Measurements from ENCODE around the gene ATG10. TPM values are rescaled to one million over a fixed set of nuclear protein-coding genes. Genes with fewer than 3 reads are reported as not detected.

ATG10 gene
- total RNA-seq, 1 experiment from 2014 or later = 7.6 TPM

DNA sequence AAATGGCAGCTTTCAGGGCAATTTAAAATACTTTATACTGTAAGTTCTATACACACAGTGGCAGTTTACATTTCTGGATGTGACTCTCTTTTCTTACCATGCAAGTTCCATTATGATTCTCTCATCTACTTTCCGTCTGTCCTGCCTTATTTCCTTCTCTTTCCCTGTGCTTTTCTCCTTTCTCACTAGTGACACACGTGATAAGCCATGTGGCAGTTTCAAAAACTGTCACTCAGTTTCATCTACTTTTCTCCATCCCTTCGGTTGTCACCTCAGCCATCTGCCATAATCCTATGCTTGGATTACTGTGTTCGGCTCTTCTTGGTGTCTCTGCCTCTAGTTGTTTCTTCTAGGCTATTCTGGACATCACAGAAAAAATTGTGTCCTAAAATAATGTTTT is 46.8 kb upstream of the ATG10 start:
- Histone ChIP-seq H3K4ac (ENCODE audit: low read depth, low read length) (no peak overlapping the region), H3K79me1 (ENCODE audit: insufficient read depth, low read depth, low read length, poor library complexity, severe bottlenecking) (no peaks in the 10 kb centered on the region), H2AK5ac (ENCODE audit: insufficient read length, low read length) (no peak overlapping the region), H3K23me2 (ENCODE audit: insufficient read length, low read depth, low read length, poor library complexity, severe bottlenecking) (no peaks in the 10 kb centered on the region), H2BK120ac (ENCODE audit: low read depth, low read length, poor library complexity, severe bottlenecking) (no peak overlapping the region), H4K5ac (ENCODE audit: insufficient read length, low read depth, low read length) (no peak overlapping the region), H3K4me2 (ENCODE audit: insufficient read depth, insufficient read length, low read length) (no peak overlapping the region), H3K56ac (ENCODE audit: insufficient read length, low read depth, low read length) (no peak overlapping the region), H2BK15ac (ENCODE audit: low read depth, low read length) (no peak overlapping the region), H2AFZ (ENCODE audit: low read length) (no peak overlapping the region), H3K27ac (ENCODE audit: insufficient read length, low read depth, low read length) (no peak overlapping the region), H3K18ac (ENCODE audit: insufficient read length, low read depth, low read length) (no peak overlapping the region), H3K9ac (ENCODE audit: extremely low read depth, insufficient read length, low read length) (no peak overlapping the region), H3K14ac (ENCODE audit: insufficient read depth, low read length) (no peak overlapping the region), H3T11ph (ENCODE audit: low read length) (no peak overlapping the region), H4K8ac (replicated peaks; ENCODE audit: insufficient read length, low read depth, low read length) (no peak overlapping the region), H4K20me1 (ENCODE audit: control insufficient read depth, insufficient read depth, insufficient read length) (no peaks in the 10 kb centered on the region), H2BK20ac (ENCODE audit: low read depth, low read length, poor library complexity, severe bottlenecking) (no peak overlapping the region), H3K4me1 (ENCODE audit: insufficient read depth, low read length) (no peaks in the 10 kb centered on the region), H3K27me3 (ENCODE audit: insufficient read depth, low read length) (no peaks in the 10 kb centered on the region), H4K91ac (ENCODE audit: insufficient read length, low read depth, low read length) (no peak overlapping the region), H2BK12ac (ENCODE audit: insufficient read length, low read depth, low read length) (no peak overlapping the region), H3K79me2 (ENCODE audit: insufficient read depth, low read length) (no peaks in the 10 kb centered on the region), H3K9me3 (ENCODE audit: control insufficient read depth, low read depth, low read length) (no peaks in the 10 kb centered on the region), H3K23ac (ENCODE audit: insufficient read length, low read depth, low read length) (no peak overlapping the region), H2BK5ac (ENCODE audit: insufficient read length, low read length) (no peak overlapping the region)
- peaks cover 11% of the 10 kb centered on the region in 2 experiments for H3K4me1 Mint-ChIP-seq
- peaks cover 0 to 3% (median 1%) of the 10 kb centered on the region in 3 experiments; a peak in 2 of 7 replicates for H3K36me3 Mint-ChIP-seq (ENCODE audit: insufficient read depth in 1 of 3, low read depth in 3 of 3)
- H3K27me3 Mint-ChIP-seq (ENCODE audit: low read depth) = no peaks in the 10 kb centered on the region
- peaks cover 0 to 3% of the 10 kb centered on the region in 2 experiments; a peak in 1 of 5 replicates for H3K9me3 Mint-ChIP-seq
- H3K4me3 Mint-ChIP-seq = no peak overlapping the region
- WGBS (ENCODE audit: extremely low coverage, insufficient read length, low lambda C conversion rate) = no CpG with 5 or more reads among the region's 4 CpGs
- H3K27ac Mint-ChIP-seq = no peak overlapping the region
- no peak for DNase-seq
- TF ChIP-seq, protein P1, sequence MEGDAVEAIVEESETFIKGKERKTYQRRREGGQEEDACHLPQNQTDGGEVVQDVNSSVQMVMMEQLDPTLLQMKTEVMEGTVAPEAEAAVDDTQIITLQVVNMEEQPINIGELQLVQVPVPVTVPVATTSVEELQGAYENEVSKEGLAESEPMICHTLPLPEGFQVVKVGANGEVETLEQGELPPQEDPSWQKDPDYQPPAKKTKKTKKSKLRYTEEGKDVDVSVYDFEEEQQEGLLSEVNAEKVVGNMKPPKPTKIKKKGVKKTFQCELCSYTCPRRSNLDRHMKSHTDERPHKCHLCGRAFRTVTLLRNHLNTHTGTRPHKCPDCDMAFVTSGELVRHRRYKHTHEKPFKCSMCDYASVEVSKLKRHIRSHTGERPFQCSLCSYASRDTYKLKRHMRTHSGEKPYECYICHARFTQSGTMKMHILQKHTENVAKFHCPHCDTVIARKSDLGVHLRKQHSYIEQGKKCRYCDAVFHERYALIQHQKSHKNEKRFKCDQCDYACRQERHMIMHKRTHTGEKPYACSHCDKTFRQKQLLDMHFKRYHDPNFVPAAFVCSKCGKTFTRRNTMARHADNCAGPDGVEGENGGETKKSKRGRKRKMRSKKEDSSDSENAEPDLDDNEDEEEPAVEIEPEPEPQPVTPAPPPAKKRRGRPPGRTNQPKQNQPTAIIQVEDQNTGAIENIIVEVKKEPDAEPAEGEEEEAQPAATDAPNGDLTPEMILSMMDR (conservative IDR thresholded peaks at IDR 0.05) = no peak

All from H9 (cell line).